Body of pancreas (tissue), 4 donors: ENCODE measurements around the gene INPP5K.

Experiments
- CTCF ChIP-seq, 7 experiments: fragments of 450-650 bp in 4 of 7; fragments of 200-600 bp in 3 of 7; sonication (generic) in 3 of 7; IDR thresholded peaks; one replicate each; pipeline ENCODE4 v1.5.1; 2016 to 2019; ENCODE audit warnings: antibody characterized with exemption in 7 of 7
- POLR2A ChIP-seq, 3 donors: fragments of 450-650 bp; IDR thresholded peaks; one replicate each; pipeline ENCODE4 v1.6.1; 2016; ENCODE audit warnings: antibody characterized with exemption in 3 of 3, mild to moderate bottlenecking in 2 of 3

- TF ChIP-seq CTCF (IDR thresholded peaks at IDR 0.05) (no peak), POLR2A (IDR thresholded peaks at IDR 0.05) (no peak)
Measured at GRCh38 chr17:1461198-1461944, 55.0 kb downstream of the INPP5K start.
